ENCODE data around the gene RAB37. TPM values are rescaled to one million over a fixed set of nuclear protein-coding genes. Genes with fewer than 3 reads are reported as not detected.

RAB37 gene
- total and polyA plus RNA-seq, 2 of the 13 experiments (the other 11 are each of a cell fraction or from before 2014, with no cell fraction given): 0.91 to 3.7 TPM

GRCh38 chr17:74784125-74784810 lies 47.2 kb downstream of the RAB37 start (continued):
- TF ChIP-seq AHDC1 (CRISPR knock-in tag; IDR thresholded peaks at IDR 0.05; ENCODE audit: borderline replicate concordance): no peak

GRCh38 chr17:74785096-74785980 lies 48.3 kb downstream of the RAB37 start:
- BruUV-seq (replicated peaks): no TSS peak
- no peak overlapping the region for H3K27ac ChIP-seq (ENCODE audit: extremely low read length, insufficient read depth, low read length)
- no peak overlapping the region for H3K4me2 ChIP-seq (ENCODE audit: low read depth, low read length)
- POLR2A ChIA-PET: no interaction called here
- no peak for FAIRE-seq
- CTCF ChIA-PET (ENCODE audit: low intra/inter-chr PET ratio, low total read pairs): interaction anchor here (1.2 to 1.8 kb wide), 2 partner anchors 37 to 40 kb away, joined by 3 to 7 read pairs; partner anchors contain the start of gene NHERF1
- H3K9ac ChIP-seq (ENCODE audit: insufficient read depth, low read depth, low read length): no peak overlapping the region
- no peaks in the 10 kb centered on the region for H3K9me3 ChIP-seq (ENCODE audit: low read length)
- H4K20me1 ChIP-seq (ENCODE audit: insufficient read depth, low read length): no peaks in the 10 kb centered on the region
- no peak overlapping the region for H2AFZ ChIP-seq (ENCODE audit: low read length)
- WGBS (ENCODE audit: low lambda C conversion rate): 91% methylated on average over 15 of the region's 21 CpGs
- intact Hi-C loops (cut with micrococcal nuclease; ENCODE audit: unreplicated experiment) (no loop called here), in situ Hi-C loops (cut with HindIII; ENCODE audit: extremely low pct_ligation_motif_present, low pct_unique_long_range_greater_than_20kb) (no loop called here)
- DNase-seq (ENCODE audit: low spot score): no peak
- H3K27me3 ChIP-seq (ENCODE audit: control insufficient read depth in 1 of 2, insufficient read depth in 2 of 2, low read length in 2 of 2): no peaks in the 10 kb centered on the region
- H3K4me1 ChIP-seq (ENCODE audit: insufficient read depth, low read length): no peaks in the 10 kb centered on the region
- peaks cover under 1 to 12% of the 10 kb centered on the region in 2 experiments; a peak in 4 of 5 replicates for H3K36me3 ChIP-seq (replicated peaks in 1 of 2; ENCODE audit: control insufficient read depth in 1 of 2, insufficient read depth in 2 of 2, low read length in 2 of 2)
- H3K4me3 ChIP-seq (replicated peaks in 1 of 3; ENCODE audit: insufficient read depth in 1 of 3, low read depth in 2 of 3, low read length in 3 of 3): no peak overlapping the region
- ATAC-seq: peak; percentile 49
- no peaks in the 10 kb centered on the region for H3K79me2 ChIP-seq (ENCODE audit: insufficient read depth, low read length)
- no peak for TF ChIP-seq CHD4 (IDR thresholded peaks at IDR 0.05; ENCODE audit: borderline replicate concordance, low read length)
- TF ChIP-seq TEF (CRISPR knock-in tag; IDR thresholded peaks at IDR 0.05): no peak
- peak; percentile 50 for TF ChIP-seq CTCF (CRISPR knock-in tag; IDR thresholded peaks at IDR 0.05)
- TF ChIP-seq STAG1 (CRISPR knock-in tag; IDR thresholded peaks at IDR 0.05): peak; percentile 42
- TF ChIP-seq RAD21 (CRISPR knock-in tag; IDR thresholded peaks at IDR 0.05): 0 out of 2 replicates have a peak, but pooled peaks have one; percentile 14
- peak; percentile 30; the same call in 1 of the 2 replicates for TF ChIP-seq SMC3 (IDR thresholded peaks at IDR 0.05; ENCODE audit: low read length)

All from HepG2 (cell line).